Neuronal stem cell (in vitro differentiated cells): ENCODE data around the gene PTPRCAP.
"Not testable (repeated sequence)": the region's sequence is repeated elsewhere in the genome, so short reads cannot be mapped to it uniquely, and the experiment has no call there.

Source experiments
- DNase-seq: peaks from one replicate; pipeline ENCODE4 v3.0.0-alpha.2; 2013; ENCODE audit warnings: low spot score
- H2AFZ ChIP-seq: one replicate; pipeline ENCODE4 v1.6.1; 2013; ENCODE audit warnings: mild to moderate bottlenecking, low read length, inconsistent platforms
- H2AK5ac ChIP-seq: 2 replicates; pipeline ENCODE4 v1.6.1; 2013; ENCODE audit warnings: low read depth, mild to moderate bottlenecking, inconsistent platforms, low read length, moderate library complexity, mixed read lengths
- H2BK120ac ChIP-seq: 2 replicates; pipeline ENCODE4 v1.6.1; 2013; ENCODE audit warnings: low read depth, mild to moderate bottlenecking, inconsistent platforms, low read length, moderate library complexity, mixed read lengths
- H2BK12ac ChIP-seq: one replicate; pipeline ENCODE4 v1.6.1; 2013; ENCODE audit warnings: low read length, inconsistent platforms
- H2BK15ac ChIP-seq: 2 replicates; pipeline ENCODE4 v1.6.1; 2013; ENCODE audit warnings: mild to moderate bottlenecking, low read length, inconsistent platforms, mixed read lengths
- H2BK5ac ChIP-seq: one replicate; pipeline ENCODE4 v1.6.1; 2013; ENCODE audit warnings: inconsistent platforms, mild to moderate bottlenecking, low read length, moderate library complexity
- H3K14ac ChIP-seq: one replicate; pipeline ENCODE4 v1.6.1; 2013; ENCODE audit warnings: low read length, inconsistent platforms
- H3K18ac ChIP-seq: 2 replicates; pipeline ENCODE4 v1.6.1; 2013; ENCODE audit warnings: low read length, inconsistent platforms
- H3K23ac ChIP-seq: 2 replicates; pipeline ENCODE4 v1.6.1; 2013; ENCODE audit warnings: low read depth, mild to moderate bottlenecking, mixed read lengths, low read length, inconsistent platforms; ENCODE audit not compliant: poor library complexity
- H3K27ac ChIP-seq: replicated peaks from 3 replicates; pipeline ENCODE4 v1.5.1; 2013; ENCODE audit warnings: low read length, inconsistent platforms
- H3K27me3 ChIP-seq, 3 experiments: 2 replicates each; pipeline ENCODE4 v1.6.1; 2013; ENCODE audit warnings: low read length in 3 of 3, mild to moderate bottlenecking in 2 of 3, inconsistent platforms in 1 of 3, low read depth in 1 of 3, mixed read lengths in 1 of 3, moderate library complexity in 1 of 3; ENCODE audit not compliant: control insufficient read depth in 3 of 3, insufficient read depth in 3 of 3
- H3K36me3 ChIP-seq, 2 donors: replicated peaks in 1 of 2; 2 replicates each; pipeline ENCODE4 v1.6.1; 2013; ENCODE audit warnings: low read length in 2 of 2; ENCODE audit not compliant: control insufficient read depth in 2 of 2, insufficient read depth in 2 of 2
- H3K4ac ChIP-seq: 2 replicates; pipeline ENCODE4 v1.6.1; 2013; ENCODE audit warnings: inconsistent platforms, mild to moderate bottlenecking, low read length, moderate library complexity
- H3K4me1 ChIP-seq, 2 donors: 1 replicate in 1 of 2; 2 replicates in 1 of 2; pipeline ENCODE4 v1.6.1; 2013; ENCODE audit warnings: low read length in 2 of 2, low read depth in 1 of 2; ENCODE audit not compliant: control insufficient read depth in 2 of 2, insufficient read depth in 1 of 2
- H3K4me2 ChIP-seq: one replicate; pipeline ENCODE4 v1.6.1; 2013; ENCODE audit warnings: mild to moderate bottlenecking, low read length, inconsistent platforms; ENCODE audit not compliant: insufficient read depth, poor library complexity, severe bottlenecking
- H3K4me3 ChIP-seq, 2 donors: 2 replicates each; pipeline ENCODE4 v1.5.1; 2013; ENCODE audit warnings: low read length in 2 of 2, mild to moderate bottlenecking in 2 of 2, inconsistent platforms in 1 of 2, moderate library complexity in 1 of 2
- H3K79me1 ChIP-seq: one replicate; pipeline ENCODE4 v1.6.1; 2013; ENCODE audit warnings: low read depth, mild to moderate bottlenecking, inconsistent platforms, low read length, moderate library complexity
- H3K9ac ChIP-seq: one replicate; pipeline ENCODE4 v1.6.1; 2013; ENCODE audit warnings: mild to moderate bottlenecking, low read depth, low read length, inconsistent platforms; ENCODE audit not compliant: poor library complexity
- H3K9me3 ChIP-seq, 2 donors: replicated peaks in 1 of 2; 2 replicates each; pipeline versions ENCODE3 to v1.6.1; 2013; ENCODE audit warnings: low read length in 2 of 2, mild to moderate bottlenecking in 2 of 2, inconsistent platforms in 1 of 2, low read depth in 1 of 2, mixed read lengths in 1 of 2, moderate library complexity in 1 of 2; ENCODE audit not compliant: control insufficient read depth in 2 of 2, insufficient read depth in 1 of 2
- H4K8ac ChIP-seq: one replicate; pipeline ENCODE4 v1.6.1; 2013; ENCODE audit warnings: low read depth, mild to moderate bottlenecking, inconsistent platforms, low read length, moderate library complexity
- H4K91ac ChIP-seq: one replicate; pipeline ENCODE4 v1.6.1; 2013; ENCODE audit warnings: low read length, low read depth, mild to moderate bottlenecking, inconsistent platforms; ENCODE audit not compliant: poor library complexity
- WGBS, 2 donors: extraction: QIAGEN DNeasy Blood & Tissue Kit; methylation state at CpG; one replicate each; pipeline ENCODE4 v1.1.7; 2013; ENCODE audit warnings: missing lambda C conversion rate in 2 of 2, mixed read lengths in 1 of 2; ENCODE audit not compliant: insufficient read length in 2 of 2, insufficient replicate concordance in 1 of 2; ENCODE audit errors: extremely low coverage in 2 of 2; 5-methylcytosine and 5-hydroxymethylcytosine counted together

The PTPRCAP gene

GRCh38 chr11:67428052-67429001 lies 9.2 kb downstream of the PTPRCAP start, which contains the start of gene RPS6KB2:
TSS of gene RPS6KB2 (plus strand) at chr11:67428494. CDS start at chr11:67428546, 52 bp downstream.
- Histone ChIP-seq H3K23ac (peak within 1 kb of the TSS; percentile 90), H3K4ac (no peak within 1 kb of the TSS), H3K4me3 (peak within 1 kb of the TSS; percentile 88 to 98), H3K9me3 (no peaks in the 10 kb centered on the region), H3K27me3 (no peaks in the 10 kb centered on the region), H3K14ac (peak within 1 kb of the TSS; percentile 91), H3K4me1 (peaks cover 7 to 10% of the 10 kb centered on the region in 2 donors), H3K18ac (peak within 1 kb of the TSS; percentile 93), H3K27ac (no peak within 1 kb of the TSS), H2BK5ac (peak within 1 kb of the TSS; percentile 63), H4K91ac (peak within 1 kb of the TSS; percentile 11), H2BK120ac (no peak within 1 kb of the TSS), H2BK12ac (no peak within 1 kb of the TSS), H4K8ac (no peak within 1 kb of the TSS), H2AFZ (peak within 1 kb of the TSS; percentile 92), H2AK5ac (peak within 1 kb of the TSS; percentile 48), H3K36me3 (peaks cover 12 to 35% of the 10 kb centered on the region in 2 donors), H3K79me1 (peaks cover 5% of the 10 kb centered on the region), H2BK15ac (no peak within 1 kb of the TSS), H3K9ac (peak within 1 kb of the TSS; percentile 97), H3K4me2 (peak within 1 kb of the TSS; percentile 93)
- no CpG with 5 or more reads among the region's 68 CpGs for WGBS, 2 donors
- DNase-seq: peak; percentile 97

- H3K4me1 ChIP-seq, H3K27ac ChIP-seq, H2BK5ac ChIP-seq, H3K9ac ChIP-seq, H3K27me3 ChIP-seq, H3K18ac ChIP-seq, H4K91ac ChIP-seq, H3K14ac ChIP-seq, H3K4ac ChIP-seq, H2BK120ac ChIP-seq, H2BK15ac ChIP-seq, H2BK12ac ChIP-seq, H2AK5ac ChIP-seq, H3K9me3 ChIP-seq, H4K8ac ChIP-seq, H3K79me1 ChIP-seq, DNase-seq: not testable (repeated sequence)
- WGBS, 2 donors: no CpG with 5 or more reads among the region's 19 CpGs
- H3K23ac ChIP-seq: peak overlapping the region; percentile 48
- peak overlapping the region; percentile 58 for H3K4me2 ChIP-seq
- peaks cover 9 to 25% of the 10 kb centered on the region in 2 donors for H3K36me3 ChIP-seq
- peak overlapping the region in 1 of 2 donors; percentile 88 for H3K4me3 ChIP-seq
- peak overlapping the region; percentile 92 for H2AFZ ChIP-seq
These were observed 10.1 kb downstream of the PTPRCAP start for GRCh38 chr11:67427364-67427859.

- peak overlapping the region; percentile 47 for H3K23ac ChIP-seq
- H4K91ac ChIP-seq: no peak overlapping the region
- no peak overlapping the region for H3K9ac ChIP-seq
- H3K18ac ChIP-seq: no peak overlapping the region
- H2AK5ac ChIP-seq: peak overlapping the region; percentile 81
- H3K36me3 ChIP-seq: no peaks in the 10 kb centered on the region
- H3K79me1 ChIP-seq: peaks cover 5% of the 10 kb centered on the region
- no peak overlapping the region for H3K4ac ChIP-seq
- H2BK12ac ChIP-seq: peak overlapping the region; percentile 41
- peak overlapping the region; percentile 13 for H2BK5ac ChIP-seq
- peaks cover 0 to 9% (median 0%) of the 10 kb centered on the region in 3 experiments for H3K27me3 ChIP-seq
- H3K4me1 ChIP-seq: peaks cover 12 to 13% of the 10 kb centered on the region in 2 donors
- H3K27ac ChIP-seq: no peak overlapping the region
- H4K8ac ChIP-seq: no peak overlapping the region
- WGBS, 2 donors: no CpG with 5 or more reads among the region's 34 CpGs
- H3K4me2 ChIP-seq: no peak overlapping the region
- H3K9me3 ChIP-seq: no peaks in the 10 kb centered on the region
- H2AFZ ChIP-seq: no peak overlapping the region
- H2BK120ac ChIP-seq: no peak overlapping the region
- H3K14ac ChIP-seq: no peak overlapping the region
- peak overlapping the region; percentile 64 for H2BK15ac ChIP-seq
- H3K4me3 ChIP-seq: no peak overlapping the region
- DNase-seq: no peak
These were observed 13.4 kb downstream of the PTPRCAP start for GRCh38 chr11:67423891-67424613.
